ENCODE data around the gene CDH20. TPM values are rescaled to one million over a fixed set of nuclear protein-coding genes. Genes with fewer than 3 reads are reported as not detected.

Gene CDH20
- total RNA-seq, 1 experiment from 2014 or later, result not detected

DNA sequence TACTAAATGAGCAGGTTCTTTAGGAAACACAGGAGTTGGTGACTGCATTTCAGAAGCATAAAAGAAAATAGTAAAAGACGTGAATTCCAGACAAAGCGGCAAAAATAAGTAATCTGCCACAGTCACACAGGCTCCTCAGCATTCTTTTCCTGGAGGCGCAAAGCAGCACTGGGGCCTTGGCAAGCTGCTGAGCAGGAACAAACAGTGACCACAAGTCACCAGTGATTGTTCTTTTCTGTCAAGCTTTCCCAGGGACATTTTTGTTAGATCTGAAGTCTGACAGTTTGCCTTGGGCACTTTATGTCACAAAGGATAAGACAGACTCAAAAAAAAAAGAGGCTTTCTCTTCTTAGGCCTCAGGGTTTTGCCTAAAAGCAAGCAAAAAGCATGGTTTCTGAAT lies 216.2 kb downstream of the CDH20 start:
- Mint-ChIP-seq H3K4me1 (ENCODE audit: low read depth, unreplicated experiment) (no peaks in the 10 kb centered on the region), H3K36me3 (ENCODE audit: insufficient read depth, unreplicated experiment) (no peaks in the 10 kb centered on the region), H3K27me3 (ENCODE audit: unreplicated experiment) (peaks cover 10% of the 10 kb centered on the region), H3K4me3 (ENCODE audit: low read depth, unreplicated experiment) (no peak overlapping the region), H3K27ac (ENCODE audit: unreplicated experiment) (no peak overlapping the region), H3K9me3 (ENCODE audit: low read depth, unreplicated experiment) (no peaks in the 10 kb centered on the region)
- TF ChIP-seq, protein P1, sequence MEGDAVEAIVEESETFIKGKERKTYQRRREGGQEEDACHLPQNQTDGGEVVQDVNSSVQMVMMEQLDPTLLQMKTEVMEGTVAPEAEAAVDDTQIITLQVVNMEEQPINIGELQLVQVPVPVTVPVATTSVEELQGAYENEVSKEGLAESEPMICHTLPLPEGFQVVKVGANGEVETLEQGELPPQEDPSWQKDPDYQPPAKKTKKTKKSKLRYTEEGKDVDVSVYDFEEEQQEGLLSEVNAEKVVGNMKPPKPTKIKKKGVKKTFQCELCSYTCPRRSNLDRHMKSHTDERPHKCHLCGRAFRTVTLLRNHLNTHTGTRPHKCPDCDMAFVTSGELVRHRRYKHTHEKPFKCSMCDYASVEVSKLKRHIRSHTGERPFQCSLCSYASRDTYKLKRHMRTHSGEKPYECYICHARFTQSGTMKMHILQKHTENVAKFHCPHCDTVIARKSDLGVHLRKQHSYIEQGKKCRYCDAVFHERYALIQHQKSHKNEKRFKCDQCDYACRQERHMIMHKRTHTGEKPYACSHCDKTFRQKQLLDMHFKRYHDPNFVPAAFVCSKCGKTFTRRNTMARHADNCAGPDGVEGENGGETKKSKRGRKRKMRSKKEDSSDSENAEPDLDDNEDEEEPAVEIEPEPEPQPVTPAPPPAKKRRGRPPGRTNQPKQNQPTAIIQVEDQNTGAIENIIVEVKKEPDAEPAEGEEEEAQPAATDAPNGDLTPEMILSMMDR (IDR thresholded peaks at IDR 0.05; ENCODE audit: unreplicated experiment), result no peak
- no peak for DNase-seq
- CTCF ChIA-PET, result no interaction called here
- intact Hi-C loops (cut with micrococcal nuclease; ENCODE audit: unreplicated experiment), result no loop called here
- BruUV-seq (replicated peaks), result no TSS peak

DNA sequence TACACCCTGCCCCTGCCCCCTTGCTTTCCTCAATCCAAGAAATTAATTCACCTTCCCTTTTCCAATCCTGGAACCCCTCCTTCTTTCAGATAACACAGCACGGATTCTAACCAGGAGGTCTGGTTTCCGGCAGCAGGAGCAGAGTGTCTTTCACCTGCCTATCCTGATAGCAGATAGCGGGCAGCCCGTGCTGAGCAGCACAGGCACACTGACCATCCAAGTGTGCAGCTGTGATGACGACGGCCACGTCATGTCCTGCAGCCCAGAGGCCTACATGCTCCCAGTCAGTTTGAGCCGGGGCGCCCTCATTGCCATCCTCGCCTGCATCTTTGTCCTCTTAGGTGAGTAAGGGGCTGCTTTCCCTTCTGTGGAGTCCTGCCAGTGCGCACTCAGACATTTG lies 216.7 kb downstream of the CDH20 start:
- no peak for DNase-seq
- Mint-ChIP-seq H3K27me3 (ENCODE audit: unreplicated experiment) (peaks cover 5% of the 10 kb centered on the region), H3K27ac (ENCODE audit: unreplicated experiment) (no peak overlapping the region), H3K4me3 (ENCODE audit: low read depth, unreplicated experiment) (no peak overlapping the region), H3K36me3 (ENCODE audit: insufficient read depth, unreplicated experiment) (no peaks in the 10 kb centered on the region), H3K4me1 (ENCODE audit: low read depth, unreplicated experiment) (no peaks in the 10 kb centered on the region), H3K9me3 (ENCODE audit: low read depth, unreplicated experiment) (no peaks in the 10 kb centered on the region)
- CTCF ChIA-PET, result no interaction called here
- no TSS peak for BruUV-seq (replicated peaks)
- intact Hi-C loops (cut with micrococcal nuclease; ENCODE audit: unreplicated experiment), result loop anchor here (2.0 kb wide), 1 partner anchor 353 kb away; no protein-coding TSS in a partner anchor
- TF ChIP-seq, protein P1 (IDR thresholded peaks at IDR 0.05; ENCODE audit: unreplicated experiment), result no peak

GRCh38 chr18:61551586-61551985 lies 218.4 kb downstream of the CDH20 start:
- H3K27ac Mint-ChIP-seq (ENCODE audit: unreplicated experiment), result no peak overlapping the region
- CTCF ChIA-PET, result no interaction called here

GRCh38 chr18:61553045-61553659 lies 219.9 kb downstream of the CDH20 start:
- Mint-ChIP-seq H3K4me3 (ENCODE audit: low read depth, unreplicated experiment) (no peak overlapping the region), H3K4me1 (ENCODE audit: low read depth, unreplicated experiment) (no peaks in the 10 kb centered on the region), H3K9me3 (ENCODE audit: low read depth, unreplicated experiment) (no peaks in the 10 kb centered on the region), H3K27me3 (ENCODE audit: unreplicated experiment) (no peaks in the 10 kb centered on the region), H3K36me3 (ENCODE audit: insufficient read depth, unreplicated experiment) (no peaks in the 10 kb centered on the region), H3K27ac (ENCODE audit: unreplicated experiment) (no peak overlapping the region)
- intact Hi-C loops (cut with micrococcal nuclease; ENCODE audit: unreplicated experiment), result no loop called here
- BruUV-seq (replicated peaks), result no TSS peak
- CTCF ChIA-PET, result no interaction called here
- TF ChIP-seq, protein P1 (IDR thresholded peaks at IDR 0.05; ENCODE audit: unreplicated experiment), result no peak
- no peak for DNase-seq

More at GRCh38 chr18:61551586-61551985, 218.4 kb downstream of the CDH20 start:
- Mint-ChIP-seq H3K4me1 (ENCODE audit: low read depth, unreplicated experiment) (no peaks in the 10 kb centered on the region), H3K36me3 (ENCODE audit: insufficient read depth, unreplicated experiment) (no peaks in the 10 kb centered on the region), H3K9me3 (ENCODE audit: low read depth, unreplicated experiment) (no peaks in the 10 kb centered on the region), H3K27me3 (ENCODE audit: unreplicated experiment) (no peaks in the 10 kb centered on the region), H3K4me3 (ENCODE audit: low read depth, unreplicated experiment) (no peak overlapping the region)
- intact Hi-C loops (cut with micrococcal nuclease; ENCODE audit: unreplicated experiment), result loop anchor here (1.0 to 2.0 kb wide), 2 partner anchors 351 to 580 kb away; no protein-coding TSS in a partner anchor
- peak; percentile 66 for DNase-seq
- TF ChIP-seq, protein P1 (IDR thresholded peaks at IDR 0.05; ENCODE audit: unreplicated experiment), result peak; percentile 69
- BruUV-seq (replicated peaks), result no TSS peak

Data from Calu3 (cell line).